Astrocyte (in vitro differentiated cells and primary cell): ENCODE results near the gene ZNF497. TPM values are rescaled to one million over a fixed set of nuclear protein-coding genes. Genes with fewer than 3 reads are reported as not detected.

Experiments
- DNase-seq: peaks from one replicate; pipeline ENCODE4 v3.0.0-alpha.2; 2010; ENCODE audit warnings: low read depth
- FAIRE-seq: peaks from 2 replicates; lab custom pipeline; 2011; peaks lifted over from hg19 to GRCh38; lab: Jason Lieb, UNC
- H2AFZ ChIP-seq: 2 replicates; pipeline ENCODE4 v1.6.0; 2012; ENCODE audit warnings: low read depth, low read length, inconsistent platforms
- H3K27ac ChIP-seq: 2 replicates; pipeline ENCODE4 v1.5.1; 2011; ENCODE audit warnings: low read depth, low read length, inconsistent platforms
- H3K27me3 ChIP-seq: 2 replicates; pipeline ENCODE4 v1.6.0; 2011; ENCODE audit warnings: low read length, inconsistent platforms; ENCODE audit not compliant: insufficient read depth
- H3K36me3 ChIP-seq: 2 replicates; pipeline ENCODE4 v1.5.1; 2011; ENCODE audit warnings: low read length, inconsistent platforms; ENCODE audit not compliant: insufficient read depth
- H3K4me1 ChIP-seq: 2 replicates; pipeline ENCODE4 v1.5.1; 2011; ENCODE audit warnings: low read length, inconsistent platforms; ENCODE audit not compliant: insufficient read depth
- H3K4me2 ChIP-seq: 2 replicates; pipeline ENCODE4 v1.6.0; 2012; ENCODE audit warnings: low read length, inconsistent platforms
- H3K4me3 ChIP-seq: 2 replicates; pipeline ENCODE4 v1.5.1; 2011; ENCODE audit warnings: low read depth, mild to moderate bottlenecking, low read length, inconsistent platforms; ENCODE audit not compliant: insufficient read depth
- H3K79me2 ChIP-seq: 2 replicates; pipeline ENCODE4 v1.6.0; 2012; ENCODE audit warnings: mild to moderate bottlenecking, low read length, inconsistent platforms; ENCODE audit not compliant: insufficient read depth
- H3K9ac ChIP-seq: 2 replicates; pipeline ENCODE4 v1.6.0; 2012; ENCODE audit warnings: mild to moderate bottlenecking, low read length, inconsistent platforms
- H3K9me3 ChIP-seq: 2 replicates; pipeline ENCODE4 v1.5.1; 2012; ENCODE audit warnings: low read depth, mild to moderate bottlenecking, low read length, inconsistent platforms; ENCODE audit not compliant: insufficient read depth
- H4K20me1 ChIP-seq: 2 replicates; pipeline ENCODE4 v1.6.0; 2012; ENCODE audit warnings: low read length, inconsistent platforms; ENCODE audit not compliant: insufficient read depth
- H3K27ac Mint-ChIP-seq: one replicate; pipeline ENCODE4 v1.8.0; 2021; ENCODE audit warnings: mild to moderate bottlenecking, mixed read lengths; ENCODE audit not compliant: unreplicated experiment
- H3K27me3 Mint-ChIP-seq: one replicate; pipeline ENCODE4 v1.8.0; 2021; ENCODE audit warnings: low read depth, mixed read lengths; ENCODE audit not compliant: unreplicated experiment
- H3K36me3 Mint-ChIP-seq: one replicate; pipeline ENCODE4 v1.8.0; 2021; ENCODE audit warnings: low read depth, mixed read lengths; ENCODE audit not compliant: unreplicated experiment
- H3K4me1 Mint-ChIP-seq: one replicate; pipeline ENCODE4 v1.8.0; 2021; ENCODE audit warnings: low read depth, mixed read lengths; ENCODE audit not compliant: unreplicated experiment
- H3K4me3 Mint-ChIP-seq: one replicate; pipeline ENCODE4 v1.8.0; 2021; ENCODE audit warnings: mild to moderate bottlenecking, moderate library complexity, mixed read lengths; ENCODE audit not compliant: unreplicated experiment
- H3K9me3 Mint-ChIP-seq: one replicate; pipeline ENCODE4 v1.8.0; 2021; ENCODE audit warnings: mild to moderate bottlenecking, mixed read lengths; ENCODE audit not compliant: unreplicated experiment
- EZH2 ChIP-seq: IDR thresholded peaks from 2 replicates; pipeline ENCODE4 v1.6.1; 2012; ENCODE audit warnings: mild to moderate bottlenecking, low read length, inconsistent platforms; ENCODE audit not compliant: insufficient read depth
- total RNA-seq: library from RNA; stranded (reverse); gene quantifications from 2 replicates; pipeline ENCODE4 v1.2.1, GENCODE V29; 2021
- TF ChIP-seq, protein P1 (sequence below): IDR thresholded peaks from 2 replicates; pipeline ENCODE4 v1.5.1; 2011; ENCODE audit warnings: low read depth, mild to moderate bottlenecking, inconsistent platforms, low read length, moderate library complexity; ENCODE audit not compliant: insufficient read depth

Gene ZNF497
- total RNA-seq, 1 donor from 2014 or later, result 0.43 TPM

GRCh38 chr19:58336216-58336615 lies 26.3 kb downstream of the ZNF497 start:
- no peak overlapping the region for H3K4me3 ChIP-seq
- H3K9me3 ChIP-seq, result peaks cover 20% of the 10 kb centered on the region
- H3K9me3 Mint-ChIP-seq, result peaks cover 8% of the 10 kb centered on the region
- TF ChIP-seq, protein P1, sequence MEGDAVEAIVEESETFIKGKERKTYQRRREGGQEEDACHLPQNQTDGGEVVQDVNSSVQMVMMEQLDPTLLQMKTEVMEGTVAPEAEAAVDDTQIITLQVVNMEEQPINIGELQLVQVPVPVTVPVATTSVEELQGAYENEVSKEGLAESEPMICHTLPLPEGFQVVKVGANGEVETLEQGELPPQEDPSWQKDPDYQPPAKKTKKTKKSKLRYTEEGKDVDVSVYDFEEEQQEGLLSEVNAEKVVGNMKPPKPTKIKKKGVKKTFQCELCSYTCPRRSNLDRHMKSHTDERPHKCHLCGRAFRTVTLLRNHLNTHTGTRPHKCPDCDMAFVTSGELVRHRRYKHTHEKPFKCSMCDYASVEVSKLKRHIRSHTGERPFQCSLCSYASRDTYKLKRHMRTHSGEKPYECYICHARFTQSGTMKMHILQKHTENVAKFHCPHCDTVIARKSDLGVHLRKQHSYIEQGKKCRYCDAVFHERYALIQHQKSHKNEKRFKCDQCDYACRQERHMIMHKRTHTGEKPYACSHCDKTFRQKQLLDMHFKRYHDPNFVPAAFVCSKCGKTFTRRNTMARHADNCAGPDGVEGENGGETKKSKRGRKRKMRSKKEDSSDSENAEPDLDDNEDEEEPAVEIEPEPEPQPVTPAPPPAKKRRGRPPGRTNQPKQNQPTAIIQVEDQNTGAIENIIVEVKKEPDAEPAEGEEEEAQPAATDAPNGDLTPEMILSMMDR, result no peak
- no peak for TF ChIP-seq EZH2
- H3K4me1 Mint-ChIP-seq, result no peaks in the 10 kb centered on the region
- no peaks in the 10 kb centered on the region for H3K27me3 Mint-ChIP-seq
- H4K20me1 ChIP-seq, result no peaks in the 10 kb centered on the region
- H3K4me3 Mint-ChIP-seq, result no peak overlapping the region
- no peak overlapping the region for H3K27ac Mint-ChIP-seq
- no peaks in the 10 kb centered on the region for H3K79me2 ChIP-seq
- no peaks in the 10 kb centered on the region for H3K36me3 ChIP-seq
- no peaks in the 10 kb centered on the region for H3K27me3 ChIP-seq
- no peaks in the 10 kb centered on the region for H3K4me1 ChIP-seq
- H3K27ac ChIP-seq, result no peak overlapping the region
- no peak overlapping the region for H2AFZ ChIP-seq
- H3K4me2 ChIP-seq, result no peak overlapping the region
- H3K36me3 Mint-ChIP-seq, result peaks cover 41% of the 10 kb centered on the region
- FAIRE-seq (no peak), DNase-seq (no peak)
- no peak overlapping the region for H3K9ac ChIP-seq

DNA sequence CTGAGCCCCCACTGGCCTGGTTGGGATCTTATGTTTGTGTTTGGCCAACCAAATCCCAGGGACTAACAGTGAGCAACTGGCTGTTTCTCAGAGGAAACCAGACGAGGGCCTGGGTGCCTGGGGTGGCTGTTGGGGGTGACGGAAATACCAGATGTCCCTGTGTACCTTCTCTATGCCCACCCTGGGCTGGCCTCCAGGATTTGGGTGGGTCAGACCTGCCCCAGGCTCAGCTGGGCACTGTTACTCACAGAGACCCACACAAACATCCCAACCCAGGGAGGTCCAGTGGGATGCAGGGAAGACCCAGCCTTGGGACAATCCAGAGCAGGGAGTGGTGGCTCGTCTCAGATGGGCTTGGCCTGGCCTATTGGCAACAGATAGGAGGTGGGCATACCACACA lies 26.9 kb downstream of the ZNF497 start:
- H2AFZ ChIP-seq, result no peak overlapping the region
- FAIRE-seq, result no peak
- no peak overlapping the region for H3K9ac ChIP-seq
- H3K36me3 Mint-ChIP-seq, result peaks cover 40% of the 10 kb centered on the region
- no peaks in the 10 kb centered on the region for H3K36me3 ChIP-seq
- H3K4me2 ChIP-seq, result no peak overlapping the region
- DNase-seq, result no peak
- H3K27me3 ChIP-seq, result no peaks in the 10 kb centered on the region
- peaks cover 20% of the 10 kb centered on the region for H3K9me3 ChIP-seq
- H3K27me3 Mint-ChIP-seq, result no peaks in the 10 kb centered on the region
- no peak overlapping the region for H3K27ac ChIP-seq
- no peak overlapping the region for H3K4me3 Mint-ChIP-seq
- H3K4me1 Mint-ChIP-seq, result peaks cover 3% of the 10 kb centered on the region
- H3K4me1 ChIP-seq, result peaks cover under 1% of the 10 kb centered on the region
- TF ChIP-seq, protein P1, result no peak
- H3K79me2 ChIP-seq, result no peaks in the 10 kb centered on the region
- H3K27ac Mint-ChIP-seq, result no peak overlapping the region
- H3K9me3 Mint-ChIP-seq, result peaks cover 8% of the 10 kb centered on the region
- no peak overlapping the region for H3K4me3 ChIP-seq
- no peaks in the 10 kb centered on the region for H4K20me1 ChIP-seq

GRCh38 chr19:58334691-58335249 lies 27.8 kb downstream of the ZNF497 start:
- no peak for FAIRE-seq
- Mint-ChIP-seq H3K27me3 (no peaks in the 10 kb centered on the region), H3K4me1 (peaks cover 7% of the 10 kb centered on the region), H3K9me3 (peaks cover 4% of the 10 kb centered on the region), H3K36me3 (peaks cover 35% of the 10 kb centered on the region), H3K4me3 (no peak overlapping the region), H3K27ac (no peak overlapping the region)
- no peaks in the 10 kb centered on the region for H3K79me2 ChIP-seq
- no peak overlapping the region for H2AFZ ChIP-seq
- no peak overlapping the region for H3K27ac ChIP-seq
- H3K4me2 ChIP-seq, result no peak overlapping the region
- no peak overlapping the region for H3K9ac ChIP-seq
- no peaks in the 10 kb centered on the region for H4K20me1 ChIP-seq
- TF ChIP-seq EZH2, result no peak
- TF ChIP-seq, protein P1, result no peak
- no peak overlapping the region for H3K4me3 ChIP-seq
- H3K9me3 ChIP-seq, result peaks cover 19% of the 10 kb centered on the region
- no peaks in the 10 kb centered on the region for H3K27me3 ChIP-seq
- H3K36me3 ChIP-seq, result no peaks in the 10 kb centered on the region
- H3K4me1 ChIP-seq, result peaks cover 6% of the 10 kb centered on the region
- DNase-seq, result no peak
